HCT116 (cell line): Measurements from ENCODE around the gene ZNF160. TPM values are rescaled to one million over a fixed set of nuclear protein-coding genes. Genes with fewer than 3 reads are reported as not detected.

ENCODE experiments used
- ATAC-seq: fragments of 200-7000 bp; cut with Tn5 transposase; 2 replicates; pipeline ENCODE4 v1.9.1; 2020; ENCODE audit warnings: mild to moderate bottlenecking, moderate library complexity
- BruUV-seq: library from RNA; stranded (reverse); fragments of 400-500 nt; replicated peaks from 2 replicates; lab custom pipeline; 2021; lab: Mats Ljungman, UMichigan
- CTCF ChIA-PET: fragments of 300-600 bp; sonication (Branson Sonifier 250); formaldehyde crosslinking; loops from one replicate; lab custom pipeline; 2021; ENCODE audit warnings: antibody characterized with exemption; lab: Charles Lee
- POLR2A ChIA-PET: fragments of 300-600, 350-600 bp; sonication (Branson Sonifier 250); formaldehyde crosslinking; loops from one replicate; lab custom pipeline; 2021; ENCODE audit warnings: antibody characterized with exemption; lab: Charles Lee
- RAD21 ChIA-PET, 2 experiments: fragments of 300-600 bp; sonication (Branson Sonifier 250); formaldehyde crosslinking; loops; one replicate each; lab custom pipeline; 2023; ENCODE audit warnings: low total read pairs in 2 of 2; ENCODE audit not compliant: uncharacterized antibody in 2 of 2, unreplicated experiment in 2 of 2, low non-redundant PET in 1 of 2; lab: Charles Lee
- DNase-seq: peaks from one replicate; pipeline ENCODE4 v3.0.0-alpha.2; 2010; ENCODE audit warnings: low read depth, low spot score
- H2AFZ ChIP-seq: fragments of 200-600 bp; shearing (Covaris generic), sonication (generic); 2 replicates; pipeline ENCODE4 v1.6.1; 2017; ENCODE audit warnings: low read depth, mixed run types, mixed read lengths, antibody characterized with exemption, low read length; ENCODE audit not compliant: poor library complexity, severe bottlenecking
- H3K27ac ChIP-seq: 2 replicates; pipeline ENCODE4 v1.5.1; 2012; ENCODE audit warnings: low read depth, low read length
- H3K27me3 ChIP-seq: fragments of 200-600 bp; sonication (generic); 2 replicates; pipeline ENCODE4 v1.6.1; 2016; ENCODE audit warnings: mixed run types, low read length, mixed read lengths; ENCODE audit not compliant: insufficient read depth
- H3K36me3 ChIP-seq, 2 experiments: fragments of 200-500 bp in 1 of 2; fragments of 200-600 bp in 1 of 2; sonication (Bioruptor generic) in 1 of 2; sonication (generic) in 1 of 2; 2 replicates each; pipeline versions ENCODE4 v1.5.1 to v1.6.1; 2014 to 2016; ENCODE audit warnings: low read length in 2 of 2, inconsistent platforms in 1 of 2, mixed read lengths in 1 of 2, mixed run types in 1 of 2; ENCODE audit not compliant: insufficient read depth in 2 of 2, control insufficient read depth in 1 of 2
- H3K4me1 ChIP-seq, 2 experiments: fragments of 200-600 bp in 1 of 2; sonication (generic) in 1 of 2; 2 replicates each; pipeline versions ENCODE4 v1.5.1 to v1.6.1; 2012 to 2017; ENCODE audit warnings: low read length in 2 of 2, inconsistent platforms in 1 of 2, mild to moderate bottlenecking in 1 of 2, mixed read lengths in 1 of 2, mixed run types in 1 of 2, moderate library complexity in 1 of 2; ENCODE audit not compliant: insufficient read depth in 2 of 2, control insufficient read depth in 1 of 2
- H3K4me2 ChIP-seq: fragments of 200-600 bp; sonication (generic); 2 replicates; pipeline ENCODE4 v1.6.1; 2017; ENCODE audit warnings: mixed run types, low read length, mixed read lengths
- H3K4me3 ChIP-seq, 2 experiments: fragments of 200-600 bp in 1 of 2; sonication (generic) in 1 of 2; replicated peaks in 1 of 2; 2 replicates each; pipeline ENCODE4 v1.5.1; 2011 to 2016; ENCODE audit warnings: low read length in 2 of 2, control low read depth in 1 of 2, low read depth in 1 of 2, mild to moderate bottlenecking in 1 of 2, mixed read lengths in 1 of 2, mixed run types in 1 of 2
- H3K79me2 ChIP-seq: fragments of 200-600 bp; sonication (generic); 2 replicates; pipeline ENCODE4 v1.6.1; 2017; ENCODE audit warnings: mild to moderate bottlenecking, mixed run types, low read length, moderate library complexity, mixed read lengths; ENCODE audit not compliant: insufficient read depth
- H3K9ac ChIP-seq: fragments of 200-600 bp; sonication (generic); 2 replicates; pipeline ENCODE4 v1.6.1; 2016; ENCODE audit warnings: low read length, mixed read lengths
- H3K9me2 ChIP-seq: fragments of 200-600 bp; sonication (generic), shearing (Covaris generic); 2 replicates; pipeline ENCODE4 v1.6.1; 2017; ENCODE audit warnings: mixed run types, mild to moderate bottlenecking, moderate library complexity; ENCODE audit not compliant: insufficient read depth
- H3K9me3 ChIP-seq, 2 experiments: fragments of 200-500 bp in 1 of 2; fragments of 200-600 bp in 1 of 2; sonication (Bioruptor generic) in 1 of 2; sonication (generic) in 1 of 2; 2 replicates each; pipeline ENCODE4 v1.6.1; 2014 to 2017; ENCODE audit warnings: low read length in 2 of 2, mixed read lengths in 2 of 2, inconsistent platforms in 1 of 2, low read depth in 1 of 2, mild to moderate bottlenecking in 1 of 2, mixed run types in 1 of 2, moderate library complexity in 1 of 2; ENCODE audit not compliant: control insufficient read depth in 1 of 2, insufficient read depth in 1 of 2
- H4K20me1 ChIP-seq: fragments of 200-600 bp; sonication (generic), shearing (Covaris generic); 2 replicates; pipeline ENCODE4 v1.6.1; 2017; ENCODE audit warnings: mixed run types, mild to moderate bottlenecking, moderate library complexity; ENCODE audit not compliant: insufficient read depth
- CEBPB ChIP-seq: IDR thresholded peaks from 2 replicates; pipeline ENCODE4 v1.6.1; 2012; ENCODE audit warnings: low read depth
- EZH2 ChIP-seq: fragments of 200-600 bp; sonication (generic); IDR thresholded peaks from 2 replicates; pipeline ENCODE4 v1.6.1; 2017; ENCODE audit warnings: antibody characterized with exemption, mixed run types
- JUND ChIP-seq: IDR thresholded peaks from 2 replicates; pipeline ENCODE4 v1.6.1; 2012
- POLR2A ChIP-seq: IDR thresholded peaks from 2 replicates; pipeline ENCODE4 v1.7.0; 2011; ENCODE audit warnings: borderline replicate concordance; ENCODE audit not compliant: insufficient read depth, insufficient read length; ENCODE audit errors: extremely low read depth
- POLR2AphosphoS5 ChIP-seq: IDR thresholded peaks from 2 replicates; pipeline ENCODE4 v1.6.1; 2011; ENCODE audit warnings: mild to moderate bottlenecking, low read depth, low read length, moderate library complexity
- SP1 ChIP-seq: IDR thresholded peaks from 2 replicates; pipeline ENCODE4 v1.6.1; 2012; ENCODE audit warnings: low read depth
- SRF ChIP-seq: IDR thresholded peaks from 2 replicates; pipeline ENCODE4 v1.6.1; 2012; ENCODE audit warnings: low read depth
- TCF7L2 ChIP-seq: IDR thresholded peaks from 2 replicates; pipeline ENCODE4 v1.7.0; 2011; ENCODE audit warnings: borderline replicate concordance, inconsistent platforms; ENCODE audit not compliant: insufficient read depth, insufficient read length; ENCODE audit errors: extremely low read depth
- YY1 ChIP-seq: IDR thresholded peaks from 2 replicates; pipeline ENCODE4 v1.6.1; 2011; ENCODE audit warnings: low read length, low read depth, moderate library complexity, mild to moderate bottlenecking; ENCODE audit not compliant: insufficient replicate concordance; ENCODE audit errors: extremely low read depth
- ZFX ChIP-seq: fragments of 450-650 bp; IDR thresholded peaks from 2 replicates; pipeline ENCODE4 v1.6.1; 2017
- intact Hi-C: fragments of 100-400 bp; cut with micrococcal nuclease; formaldehyde crosslinking; loops from 2 replicates; pipeline ENCODE4 v1.10.0; 2022
- total RNA-seq: library from RNA; stranded (reverse); gene quantifications from one replicate; pipeline ENCODE4 v1.2.1, GENCODE V29; 2021; ENCODE audit not compliant: unreplicated experiment
- TF ChIP-seq, protein P1 (sequence below): IDR thresholded peaks from 2 replicates; pipeline ENCODE4 v1.6.1; 2012; ENCODE audit warnings: low read depth
- TF ChIP-seq, protein P2 (sequence below): IDR thresholded peaks from 2 replicates; pipeline ENCODE4 v1.6.1; 2012

The ZNF160 gene
- total RNA-seq, 1 experiment from 2014 or later, result 14.9 TPM

DNA sequence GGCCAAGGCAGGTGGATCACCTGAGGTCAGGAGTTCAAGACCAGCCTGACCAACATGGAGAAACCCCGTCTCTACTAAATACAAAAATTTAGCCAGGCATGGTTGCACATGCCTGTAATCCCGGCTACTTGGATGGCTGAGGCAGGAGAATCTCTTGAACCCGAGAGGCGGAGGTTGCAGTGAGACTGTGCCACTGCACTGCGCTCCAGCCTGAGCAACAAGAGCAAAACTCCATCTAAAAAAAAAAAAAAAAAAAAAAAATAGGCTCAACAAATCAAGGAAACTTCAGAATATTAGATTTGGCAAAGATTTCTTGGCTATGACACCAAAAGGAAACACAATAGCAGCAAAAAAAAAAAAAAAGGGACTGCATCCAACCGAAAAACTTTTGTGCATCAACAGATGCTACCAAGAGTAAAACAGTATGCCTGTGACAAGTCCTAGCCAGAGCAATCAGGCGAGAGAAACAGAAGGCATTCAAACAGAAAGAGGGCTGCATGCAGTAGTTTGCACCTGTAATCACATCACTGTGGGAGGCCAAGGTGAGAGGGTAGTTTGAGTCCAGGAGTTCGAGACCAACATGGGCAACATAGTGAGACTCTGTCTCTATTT lies 23.8 kb downstream of the ZNF160 start:
- no peaks in the 10 kb centered on the region for H3K9me2 ChIP-seq
- no peak overlapping the region for H3K4me3 ChIP-seq
- no TSS peak for BruUV-seq
- no peak overlapping the region for H2AFZ ChIP-seq
- no peak for TF ChIP-seq ZFX
- no peak for TF ChIP-seq EZH2
- TF ChIP-seq YY1, result no peak
- TF ChIP-seq SP1, result no peak
- no peak for TF ChIP-seq TCF7L2
- TF ChIP-seq POLR2AphosphoS5, result no peak
- no peak for TF ChIP-seq POLR2A
- TF ChIP-seq, protein P1, sequence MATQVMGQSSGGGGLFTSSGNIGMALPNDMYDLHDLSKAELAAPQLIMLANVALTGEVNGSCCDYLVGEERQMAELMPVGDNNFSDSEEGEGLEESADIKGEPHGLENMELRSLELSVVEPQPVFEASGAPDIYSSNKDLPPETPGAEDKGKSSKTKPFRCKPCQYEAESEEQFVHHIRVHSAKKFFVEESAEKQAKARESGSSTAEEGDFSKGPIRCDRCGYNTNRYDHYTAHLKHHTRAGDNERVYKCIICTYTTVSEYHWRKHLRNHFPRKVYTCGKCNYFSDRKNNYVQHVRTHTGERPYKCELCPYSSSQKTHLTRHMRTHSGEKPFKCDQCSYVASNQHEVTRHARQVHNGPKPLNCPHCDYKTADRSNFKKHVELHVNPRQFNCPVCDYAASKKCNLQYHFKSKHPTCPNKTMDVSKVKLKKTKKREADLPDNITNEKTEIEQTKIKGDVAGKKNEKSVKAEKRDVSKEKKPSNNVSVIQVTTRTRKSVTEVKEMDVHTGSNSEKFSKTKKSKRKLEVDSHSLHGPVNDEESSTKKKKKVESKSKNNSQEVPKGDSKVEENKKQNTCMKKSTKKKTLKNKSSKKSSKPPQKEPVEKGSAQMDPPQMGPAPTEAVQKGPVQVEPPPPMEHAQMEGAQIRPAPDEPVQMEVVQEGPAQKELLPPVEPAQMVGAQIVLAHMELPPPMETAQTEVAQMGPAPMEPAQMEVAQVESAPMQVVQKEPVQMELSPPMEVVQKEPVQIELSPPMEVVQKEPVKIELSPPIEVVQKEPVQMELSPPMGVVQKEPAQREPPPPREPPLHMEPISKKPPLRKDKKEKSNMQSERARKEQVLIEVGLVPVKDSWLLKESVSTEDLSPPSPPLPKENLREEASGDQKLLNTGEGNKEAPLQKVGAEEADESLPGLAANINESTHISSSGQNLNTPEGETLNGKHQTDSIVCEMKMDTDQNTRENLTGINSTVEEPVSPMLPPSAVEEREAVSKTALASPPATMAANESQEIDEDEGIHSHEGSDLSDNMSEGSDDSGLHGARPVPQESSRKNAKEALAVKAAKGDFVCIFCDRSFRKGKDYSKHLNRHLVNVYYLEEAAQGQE, result no peak
- TF ChIP-seq JUND, result no peak
- TF ChIP-seq, protein P2, sequence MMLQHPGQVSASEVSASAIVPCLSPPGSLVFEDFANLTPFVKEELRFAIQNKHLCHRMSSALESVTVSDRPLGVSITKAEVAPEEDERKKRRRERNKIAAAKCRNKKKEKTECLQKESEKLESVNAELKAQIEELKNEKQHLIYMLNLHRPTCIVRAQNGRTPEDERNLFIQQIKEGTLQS, result no peak
- TF ChIP-seq SRF, result no peak
- TF ChIP-seq CEBPB, result no peak
- TF ChIP-seq, all 23 proteins: peak for 0
- no peak overlapping the region for H3K27ac ChIP-seq
- DNase-seq, result no peak
- H3K4me2 ChIP-seq, result no peak overlapping the region
- POLR2A ChIA-PET, result no interaction called here
- H4K20me1 ChIP-seq, result no peaks in the 10 kb centered on the region
- ATAC-seq, result no peak
- intact Hi-C loops, result no loop called here
- no peaks in the 10 kb centered on the region for H3K4me1 ChIP-seq
- H3K9ac ChIP-seq, result no peak overlapping the region
- peaks cover 7% of the 10 kb centered on the region; the same call in 1 of the 2 replicates for H3K79me2 ChIP-seq
- peaks cover 2 to 26% of the 10 kb centered on the region in 2 experiments for H3K36me3 ChIP-seq
- RAD21 ChIA-PET, result no interaction called here
- no peaks in the 10 kb centered on the region for H3K27me3 ChIP-seq
- H3K9me3 ChIP-seq, result peaks cover 6 to 26% of the 10 kb centered on the region in 2 experiments; a peak in 3 of 4 replicates
- CTCF ChIA-PET, result no interaction called here
